AG09319 (cell line): ENCODE data around the gene LINC01488.

Experiments used
- DNase-seq: peaks from one replicate; pipeline ENCODE4 v3.0.0-alpha.2; 2010; ENCODE audit warnings: low read depth; ENCODE audit errors: extremely low read depth
- CTCF ChIP-seq: IDR thresholded peaks from 2 replicates; pipeline ENCODE4 v1.5.1; 2011; ENCODE audit warnings: low read depth, mild to moderate bottlenecking, inconsistent platforms, low read length, moderate library complexity

The LINC01488 gene

GRCh38 chr11:69461272-69461962 lies 20.0 kb upstream of the LINC01488 start:
- no peak for DNase-seq
- no peak for TF ChIP-seq CTCF

GRCh38 chr11:69462106-69462951 lies 19.1 kb upstream of the LINC01488 start:
- no peak for TF ChIP-seq CTCF
- no peak for DNase-seq

GRCh38 chr11:69463181-69463994 lies 18.1 kb upstream of the LINC01488 start:
- TF ChIP-seq CTCF: no peak
- peak; percentile 44 for DNase-seq

GRCh38 chr11:69463995-69464960 lies 17.2 kb upstream of the LINC01488 start:
- TF ChIP-seq CTCF: no peak
- DNase-seq: no peak

- TF ChIP-seq CTCF: no peak
- DNase-seq: no peak
These were observed 16.0 kb upstream of the LINC01488 start for GRCh38 chr11:69465236-69466000.

GRCh38 chr11:69466039-69466438 lies 15.4 kb upstream of the LINC01488 start:
- TF ChIP-seq CTCF: no peak
- no peak for DNase-seq
